ENCODE measurements around the gene HTRA1. TPM values are rescaled to one million over a fixed set of nuclear protein-coding genes. Genes with fewer than 3 reads are reported as not detected.

The HTRA1 gene
- total RNA-seq, 4 donors from 2014 or later, result 71.0 to 113 (median 84.1) TPM

DNA sequence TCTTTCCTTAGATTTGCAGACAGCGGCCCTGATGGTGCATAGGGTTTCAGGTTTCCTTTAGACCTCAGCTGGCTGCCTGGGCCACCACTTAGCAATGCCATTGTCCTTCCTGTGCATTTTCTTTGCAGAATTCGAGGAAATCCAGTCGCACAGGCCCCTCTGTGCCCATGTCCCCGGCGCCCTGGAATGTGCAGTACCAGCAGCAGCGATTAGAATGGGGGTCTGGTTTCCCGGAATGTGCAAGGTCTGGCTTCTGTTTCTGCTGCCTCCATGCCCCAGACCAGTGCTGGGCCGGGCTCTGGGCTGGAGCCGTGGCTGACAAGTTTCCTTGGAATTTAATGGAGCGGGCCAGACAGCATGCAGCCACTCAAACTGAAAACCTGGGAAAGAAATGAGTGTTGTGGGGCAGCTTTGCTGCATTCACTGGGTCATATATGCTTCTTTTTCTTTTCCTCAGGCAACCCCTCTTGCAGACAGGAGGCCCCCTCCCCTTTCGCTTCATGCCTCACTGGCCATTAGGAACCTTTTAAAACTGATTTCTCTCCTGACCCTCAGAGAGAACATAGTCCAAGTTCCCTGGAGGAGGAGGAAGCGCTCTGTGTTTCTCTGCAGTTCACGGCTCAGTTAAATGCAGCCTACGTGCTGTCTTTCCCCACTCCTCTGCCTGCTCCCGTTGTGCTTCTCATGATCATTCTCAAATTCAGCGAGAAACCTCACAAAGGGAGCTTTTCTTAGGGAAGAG is 14.4 kb downstream of the HTRA1 start:
- peak in 1 of 2 donors; percentile 80 for DNase-seq (ENCODE audit: low spot score in 2 of 2)
- WGBS, 2 donors, result 49 to 58% methylated on average over 16 of the region's 16 CpGs
- intact Hi-C loops (cut with DNase I; ENCODE audit: low total_unique reads), result no loop called here
- no peak overlapping the region for H3K4me3 ChIP-seq (ENCODE audit: low read depth, poor library complexity, severe bottlenecking)
- TF ChIP-seq CTCF (IDR thresholded peaks at IDR 0.05) (no peak), POLR2A (IDR thresholded peaks at IDR 0.05) (no peak)

- 40 to 62% methylated on average over 6 of the region's 6 CpGs for WGBS, 2 donors
- intact Hi-C loops (cut with DNase I; ENCODE audit: low total_unique reads), result no loop called here
- peak in 1 of 2 donors; percentile 81 for DNase-seq (ENCODE audit: low spot score in 2 of 2)
- TF ChIP-seq CTCF (IDR thresholded peaks at IDR 0.05) (no peak), POLR2A (IDR thresholded peaks at IDR 0.05) (no peak)
- H3K4me3 ChIP-seq (ENCODE audit: low read depth, poor library complexity, severe bottlenecking), result no peak overlapping the region
Observed at GRCh38 chr10:122476333-122476695, 15.0 kb downstream of the HTRA1 start.

GRCh38 chr10:122477436-122477835 is 16.1 kb downstream of the HTRA1 start:
- TF ChIP-seq CTCF (IDR thresholded peaks at IDR 0.05), result no peak
- TF ChIP-seq POLR2A (IDR thresholded peaks at IDR 0.05), result no peak
- H3K4me3 ChIP-seq (ENCODE audit: low read depth, poor library complexity, severe bottlenecking), result no peak overlapping the region
- intact Hi-C loops (cut with DNase I; ENCODE audit: low total_unique reads), result no loop called here
- 91 to 93% methylated on average over 5 of the region's 5 CpGs for WGBS, 2 donors
- peak in 1 of 2 donors; percentile 23 for DNase-seq (ENCODE audit: low spot score in 2 of 2)

DNA sequence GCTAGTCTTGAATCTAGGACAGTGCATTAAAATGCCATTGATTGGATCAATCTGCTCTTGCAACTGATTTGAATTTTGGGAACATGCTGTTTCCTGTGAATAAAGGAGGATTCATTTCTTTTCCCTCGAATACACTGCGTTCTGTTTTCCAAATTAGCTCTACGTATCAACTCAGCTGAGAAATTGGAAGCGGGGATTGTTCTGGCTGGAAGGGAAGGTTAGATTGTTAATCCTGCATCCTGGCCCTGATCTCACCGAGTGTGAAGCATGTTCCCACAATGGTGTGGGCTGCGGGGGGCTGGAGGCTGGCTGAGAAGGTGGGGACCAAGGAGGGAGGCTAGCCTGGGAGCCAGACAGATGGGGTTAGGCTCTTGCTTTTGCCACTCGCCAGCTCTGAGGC is 17.6 kb downstream of the HTRA1 start:
- 43 to 67% methylated on average over 7 of the region's 7 CpGs for whole genome bisulfite sequencing, 2 donors
- DNase-seq (ENCODE audit: low spot score in 2 of 2), result peak in 1 of 2 donors; percentile 75
- no peak for TF ChIP-seq POLR2A (IDR thresholded peaks at IDR 0.05)
- no peak for TF ChIP-seq CTCF (IDR thresholded peaks at IDR 0.05)
- no peak overlapping the region for H3K4me3 ChIP-seq (ENCODE audit: low read depth, poor library complexity, severe bottlenecking)
- intact Hi-C loops (cut with DNase I; ENCODE audit: low total_unique reads), result no loop called here

GRCh38 chr10:122480146-122480833 is 18.9 kb downstream of the HTRA1 start:
- H3K4me3 ChIP-seq (ENCODE audit: low read depth, poor library complexity, severe bottlenecking), result no peak overlapping the region
- TF ChIP-seq CTCF (IDR thresholded peaks at IDR 0.05) (no peak), POLR2A (IDR thresholded peaks at IDR 0.05) (no peak)
- intact Hi-C loops (cut with DNase I; ENCODE audit: low total_unique reads), result no loop called here
- WGBS, 2 donors, result 89 to 97% methylated on average over 10 of the region's 10 CpGs
- peak in 1 of 2 donors; percentile 79 for DNase-seq (ENCODE audit: low spot score in 2 of 2)

Measured in lower leg skin (tissue), 4 donors.